Astrocyte of the hippocampus (primary cell): Measurements from ENCODE around the gene DMRTB1.

Experiments used
- DNase-seq: peaks from one replicate; pipeline ENCODE4 v3.0.0; 2011; ENCODE audit warnings: low read depth, low spot score

DMRTB1 gene

DNA sequence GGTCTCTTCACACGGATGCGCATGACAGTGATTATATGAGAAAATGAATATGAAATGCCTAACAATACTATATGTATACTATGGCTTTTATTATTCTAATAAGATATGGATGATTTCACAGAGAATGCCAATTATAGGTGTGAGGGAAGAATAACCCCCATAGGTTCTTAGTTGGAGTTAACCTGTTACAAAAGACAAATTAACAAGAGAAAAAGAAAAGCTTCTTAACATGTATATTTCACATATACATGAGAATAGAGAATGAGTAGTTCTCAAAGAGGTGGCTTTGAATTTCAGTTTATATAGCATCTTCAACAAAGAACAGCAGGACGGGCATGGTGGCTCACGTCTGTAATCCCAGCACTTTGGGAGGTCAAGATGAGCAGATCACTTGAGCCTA, 24.0 kb upstream of the DMRTB1 start:
- DNase-seq: no peak

DNA sequence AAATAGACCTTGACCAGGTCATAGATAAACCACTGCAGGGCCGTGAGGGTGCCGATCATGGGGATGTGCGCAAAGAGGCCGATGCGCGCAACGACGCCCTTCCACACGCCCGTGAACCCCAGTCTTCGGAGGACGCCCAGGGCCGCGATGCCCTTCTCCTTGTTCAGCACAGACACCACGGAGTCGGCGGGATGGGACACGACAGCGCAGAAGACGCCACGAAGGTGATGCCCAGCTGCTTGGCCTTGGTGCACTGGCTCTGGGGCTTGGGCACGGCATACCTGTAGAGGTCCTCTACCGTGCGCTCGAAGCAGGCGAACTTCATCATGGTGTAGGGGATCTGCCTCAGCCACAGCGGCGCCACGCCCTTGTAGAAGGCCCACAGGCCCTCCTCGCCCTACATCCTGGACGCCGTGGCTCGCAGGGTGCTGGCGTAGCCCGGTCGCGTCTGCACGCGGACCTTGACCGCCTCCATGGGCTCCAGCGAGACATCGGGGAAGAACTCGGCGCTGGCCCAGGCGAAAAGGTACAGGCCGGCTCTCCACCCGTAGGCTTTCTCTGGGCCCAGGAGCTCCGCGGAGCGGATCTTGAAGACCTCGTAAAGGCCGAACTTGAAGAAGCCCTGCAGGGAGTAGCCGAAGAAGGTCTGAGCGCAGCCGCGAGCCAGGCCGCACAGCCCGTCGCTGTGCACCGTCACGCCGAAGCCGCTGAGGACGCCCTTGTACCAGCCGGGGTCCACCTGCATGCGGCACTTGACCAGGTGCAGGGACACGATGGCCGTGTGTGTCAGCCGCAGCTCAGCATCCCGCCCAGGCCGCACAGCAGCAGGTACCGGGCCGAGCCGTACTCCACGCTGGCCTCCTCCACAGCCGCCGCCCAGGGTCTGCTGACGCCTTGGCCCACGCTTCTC, 20.5 kb upstream of the DMRTB1 start:
- no peak for DNase-seq

DNA sequence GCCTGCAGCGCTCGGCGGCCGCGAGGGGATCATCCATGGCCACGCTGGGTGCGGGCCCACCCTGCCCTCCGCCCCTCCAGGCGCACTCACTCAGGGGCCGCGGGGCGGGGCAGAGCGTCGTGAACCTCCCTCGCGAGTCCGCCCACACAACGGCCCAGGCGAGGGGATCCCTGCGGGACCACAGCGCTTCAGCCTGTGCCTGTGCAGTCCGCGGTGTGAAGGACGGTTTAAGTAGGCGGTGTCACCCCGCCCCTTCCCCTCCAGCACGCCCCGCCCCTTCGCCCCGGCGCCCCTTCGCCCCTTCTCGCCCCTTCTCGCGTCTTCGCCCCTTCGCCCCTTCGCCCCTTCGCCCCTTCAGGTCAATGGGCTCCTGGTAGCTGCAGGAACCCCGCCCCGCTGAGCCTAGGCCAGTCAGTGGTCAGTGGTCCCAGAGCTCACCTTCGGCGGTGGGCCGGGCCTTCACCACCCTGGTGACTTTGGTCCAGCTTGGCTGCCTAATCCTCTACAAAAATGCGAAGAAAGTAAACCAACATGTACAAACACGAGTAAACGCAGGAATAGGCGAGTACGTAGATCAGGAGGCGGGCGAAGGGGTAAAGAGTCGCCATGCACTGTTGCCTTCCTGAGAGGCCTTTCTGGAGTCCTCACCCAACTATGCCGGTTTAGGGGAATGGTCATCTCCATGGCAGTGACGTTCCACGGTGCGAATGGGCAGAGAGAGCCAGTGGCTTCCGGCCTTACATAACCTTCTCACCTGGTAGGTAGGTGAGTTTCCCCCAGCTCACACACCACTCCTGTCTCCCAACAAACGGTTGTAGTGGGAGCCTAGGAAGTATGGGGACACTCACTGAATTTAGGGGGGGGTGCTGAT, 19.6 kb upstream of the DMRTB1 start:
- DNase-seq: no peak

DNA sequence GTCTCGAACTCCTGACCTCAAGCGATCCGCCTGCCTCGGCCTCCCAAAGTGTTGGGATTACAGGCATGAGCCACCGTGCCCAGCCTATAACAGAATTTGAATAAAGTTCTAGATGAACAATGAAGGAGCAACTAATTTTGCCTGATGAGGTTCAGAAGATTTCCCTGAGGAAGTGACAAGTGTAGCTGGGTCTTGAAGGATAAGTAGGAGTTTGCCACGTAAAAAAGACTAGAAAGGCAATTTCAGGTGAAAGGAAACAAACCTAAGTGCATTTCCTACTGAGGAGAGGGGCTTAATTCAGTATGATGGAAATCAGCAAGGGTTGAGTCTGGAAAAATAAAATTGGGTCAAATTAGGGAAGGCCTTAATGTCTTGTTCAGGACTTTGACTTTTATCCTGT, 18.6 kb upstream of the DMRTB1 start:
- DNase-seq: no peak

DNA sequence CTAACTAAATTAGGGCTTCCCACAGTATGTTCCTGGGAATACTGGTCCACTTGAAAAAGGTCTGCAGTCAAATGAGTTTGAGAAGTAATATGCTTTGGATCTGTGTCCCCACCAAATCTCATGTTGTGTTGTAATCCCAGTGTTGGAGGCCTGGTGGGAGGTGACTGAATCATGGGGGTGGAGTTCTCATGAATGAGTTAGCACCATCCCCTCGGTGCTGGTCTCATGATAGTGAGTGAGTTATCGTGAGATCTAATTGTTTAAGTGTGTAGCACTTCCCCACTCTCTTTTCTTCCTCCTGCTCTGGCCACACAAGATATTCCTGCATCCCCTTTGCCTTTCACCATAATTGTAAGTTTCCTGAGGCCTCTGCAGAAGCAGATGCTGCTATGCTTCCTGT, 16.9 kb upstream of the DMRTB1 start:
- peak; percentile 24 for DNase-seq

DNA sequence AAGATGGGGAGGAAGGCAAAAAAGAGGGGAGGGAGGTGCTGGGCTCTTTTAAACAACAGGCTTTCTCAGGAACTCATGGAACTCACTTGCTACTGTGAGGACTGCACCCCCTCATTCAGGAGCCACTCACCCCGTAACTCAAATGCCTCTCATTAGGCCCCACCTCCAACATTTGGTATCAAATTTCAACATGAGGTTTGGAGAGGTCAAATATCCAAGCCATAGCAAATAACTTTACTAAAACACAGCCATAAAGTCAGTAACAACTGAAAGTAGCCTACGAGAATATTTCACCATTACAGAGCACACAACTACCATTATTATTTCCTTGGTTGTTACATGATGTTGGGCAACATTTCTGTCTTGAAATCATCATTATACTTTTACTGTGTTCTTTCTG, 13.1 kb upstream of the DMRTB1 start:
- DNase-seq: no peak

DNA sequence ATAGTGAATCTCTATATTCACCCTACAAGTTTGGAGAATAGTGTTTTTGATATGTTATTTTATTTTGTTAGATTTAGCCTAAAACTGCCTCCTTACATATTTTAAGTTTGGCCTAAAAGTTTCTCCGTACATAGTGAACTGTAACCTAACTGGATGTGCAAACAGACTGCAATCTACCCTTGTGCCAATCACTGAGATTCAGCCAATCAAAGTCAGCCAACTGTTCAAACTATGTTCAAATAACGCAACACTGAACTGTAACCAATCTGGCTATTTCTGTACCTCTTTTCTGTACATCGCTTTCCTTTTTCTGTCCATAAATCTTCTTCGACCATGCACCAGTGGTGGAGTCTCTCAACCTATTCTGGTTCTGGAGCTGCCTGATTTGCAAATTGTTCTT, 11.8 kb upstream of the DMRTB1 start:
- no peak for DNase-seq

DNA sequence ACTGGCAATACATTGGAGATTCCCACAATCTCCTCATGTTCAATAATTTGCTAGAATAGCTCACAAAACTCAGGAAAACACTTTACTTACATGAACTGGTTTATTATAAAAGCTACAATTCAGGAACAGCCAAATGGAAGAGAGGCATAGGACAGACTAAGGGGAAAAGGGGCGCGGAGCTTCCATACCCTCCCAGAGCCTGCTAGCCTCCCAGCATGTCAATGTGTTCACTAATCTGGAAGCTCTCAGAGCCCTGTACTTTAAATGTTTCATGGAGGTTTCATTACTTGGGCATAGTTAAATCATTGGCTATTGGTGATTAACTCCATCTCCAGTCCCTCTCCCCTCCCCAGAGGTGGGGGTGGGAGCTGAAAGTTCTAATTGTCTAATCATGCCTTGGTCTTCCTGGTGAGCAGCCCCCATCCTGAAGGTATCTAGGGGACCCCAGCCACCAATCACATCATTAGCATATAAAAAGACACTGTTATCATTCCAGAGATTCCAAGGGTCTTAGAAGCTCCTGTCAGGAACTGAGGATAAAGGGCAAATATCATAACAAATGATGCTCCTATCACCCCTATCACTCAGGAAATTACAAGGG, 10.9 kb upstream of the DMRTB1 start:
- DNase-seq: peak; percentile 45

DNA sequence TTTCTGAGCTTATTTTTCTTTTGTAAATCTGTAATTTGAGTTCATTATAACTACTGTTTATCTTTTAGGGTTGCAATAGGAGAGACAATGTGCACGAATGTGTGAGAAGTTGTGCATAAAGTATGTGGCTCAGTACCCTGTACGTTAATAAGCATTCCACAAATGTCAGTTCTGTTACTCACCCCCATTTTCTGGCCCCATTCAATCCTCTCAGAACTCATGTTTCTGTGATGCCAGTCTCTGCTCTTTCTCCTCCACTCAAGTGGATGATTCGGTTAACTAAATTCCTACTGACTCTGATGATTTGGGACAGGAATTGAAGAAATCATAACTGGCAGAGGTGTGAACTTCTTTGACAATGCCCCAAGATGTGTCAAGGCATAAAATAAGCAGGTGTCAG, 10.2 kb upstream of the DMRTB1 start:
- DNase-seq: peak; percentile 92

DNA sequence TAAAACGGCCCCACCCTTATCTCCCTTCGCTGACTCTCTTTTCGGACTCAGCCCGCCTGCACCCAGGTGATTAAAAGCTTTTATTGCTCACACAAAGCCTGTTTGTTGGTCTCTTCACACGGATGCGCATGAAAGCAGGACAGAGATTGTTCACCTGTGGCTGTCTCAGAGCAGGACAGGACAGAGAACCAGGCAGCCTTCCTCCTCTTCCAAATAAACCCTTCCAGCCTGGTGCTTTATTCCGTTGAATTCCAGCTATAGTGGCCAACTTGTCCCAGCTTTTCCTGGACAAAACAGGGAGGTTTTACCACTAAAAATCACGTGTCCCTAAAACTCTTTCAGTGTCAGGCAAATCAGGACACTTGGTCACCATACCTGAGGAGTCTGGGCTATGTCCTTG, 9.5 kb upstream of the DMRTB1 start:
- no peak for DNase-seq

DNA sequence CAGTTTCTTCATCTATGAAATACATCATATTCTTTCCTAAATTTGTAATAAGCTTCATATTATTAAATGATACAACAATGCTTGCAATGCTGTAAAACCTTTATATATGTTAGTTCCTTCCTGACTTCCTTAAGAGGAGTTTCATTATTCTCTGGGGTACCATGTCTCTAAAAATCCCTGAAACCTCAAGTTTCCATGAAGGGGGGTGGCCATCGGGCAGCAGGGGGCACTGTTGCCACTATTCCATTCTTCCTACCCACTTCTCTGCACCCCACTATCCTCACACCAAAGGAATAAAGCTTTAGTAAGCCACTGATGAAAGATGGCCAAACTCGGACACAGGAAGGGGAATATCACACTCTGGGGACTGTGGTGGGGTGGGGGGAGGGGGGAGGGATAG, 9.0 kb upstream of the DMRTB1 start:
- no peak for DNase-seq

DNA sequence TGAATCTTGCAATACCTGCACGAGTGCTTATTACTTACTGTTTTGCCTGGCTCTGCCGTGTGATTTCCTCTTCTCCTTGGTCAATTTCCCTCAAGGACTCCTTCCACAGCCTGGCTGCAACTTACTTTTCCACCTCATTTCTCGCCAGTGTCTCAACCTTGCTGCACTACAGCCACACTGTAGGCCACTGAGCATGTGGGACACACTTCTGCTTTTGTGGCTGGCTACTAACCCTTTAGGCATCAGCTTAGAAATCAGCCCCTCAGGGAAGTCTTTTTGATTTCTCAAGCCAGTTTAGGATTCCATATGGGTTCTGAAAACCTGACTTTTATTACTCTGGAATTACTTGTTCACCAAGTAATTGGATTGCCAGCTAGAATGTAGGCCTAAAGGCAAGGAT, 5.2 kb upstream of the DMRTB1 start:
- no peak for DNase-seq

DNA sequence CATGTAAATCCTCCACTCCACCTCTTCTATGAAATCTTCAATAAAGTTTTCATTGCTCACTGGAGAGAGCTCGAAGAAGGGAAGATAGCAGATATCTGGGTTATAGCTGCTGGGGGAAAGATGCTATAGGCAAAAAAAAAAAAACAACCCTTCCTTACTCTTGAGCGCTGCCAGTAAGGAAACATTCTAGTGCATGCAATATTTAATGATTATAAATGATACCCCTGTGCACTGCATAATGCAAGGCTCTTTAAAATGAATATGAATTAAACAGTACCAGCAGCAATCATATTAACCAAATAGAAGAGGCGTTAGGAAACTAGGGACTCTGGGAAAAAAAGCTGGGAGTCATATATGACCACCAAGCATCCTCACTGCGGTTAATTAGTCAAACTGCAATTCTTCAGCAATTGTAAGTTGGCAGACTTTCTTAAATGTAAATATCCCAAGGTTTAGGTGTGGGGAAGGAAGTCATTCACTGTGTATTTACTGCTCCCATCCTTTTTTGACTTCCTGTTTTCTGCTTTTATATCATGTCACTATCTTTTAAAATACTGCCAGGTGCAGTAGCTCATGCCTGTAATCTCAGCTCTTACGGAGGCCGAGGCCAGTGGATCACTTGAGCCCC, 3.7 kb upstream of the DMRTB1 start:
- DNase-seq: no peak

DNA sequence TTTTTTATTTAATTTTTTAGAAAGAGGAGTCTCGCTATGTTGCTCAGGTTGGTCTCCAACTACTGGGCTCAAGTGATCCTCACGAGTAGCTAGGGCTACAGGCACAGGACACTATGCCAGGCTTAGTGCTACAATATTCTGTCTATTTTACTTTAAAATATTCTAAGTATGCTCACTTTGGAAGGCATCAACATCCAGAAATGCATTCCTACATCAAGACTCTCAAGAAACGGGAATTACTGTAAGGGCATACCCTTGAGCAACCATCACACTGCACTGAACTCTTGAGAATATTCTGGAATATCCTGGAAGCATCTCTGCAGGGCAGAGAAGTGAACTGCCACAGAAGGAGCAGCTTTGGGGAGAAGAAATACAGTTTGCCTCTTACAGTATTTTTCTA, 565 bp upstream of the DMRTB1 start:
- no peak for DNase-seq

DNA sequence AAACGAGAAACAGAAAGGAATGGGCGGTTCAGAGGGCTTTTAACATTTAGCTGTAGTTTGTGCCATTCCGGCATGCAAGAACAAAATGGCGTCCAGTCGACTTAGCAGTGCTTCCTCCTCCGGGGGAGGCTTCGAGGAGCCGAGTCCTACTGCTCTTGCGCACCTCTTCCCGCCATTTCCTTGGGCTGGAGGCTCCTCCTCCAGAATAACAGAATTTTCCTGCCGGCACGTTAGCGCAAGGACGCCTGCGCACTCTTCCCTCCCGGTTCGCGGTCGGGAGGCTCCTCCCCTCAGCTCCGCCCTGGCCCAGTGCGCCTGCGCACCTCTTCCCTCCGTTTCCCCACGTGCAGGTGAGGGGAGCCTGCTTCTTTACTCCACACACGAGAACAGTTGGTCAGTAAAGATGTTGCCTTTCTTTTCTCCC, 1.0 kb downstream of the DMRTB1 start:
- no peak for DNase-seq

DNA sequence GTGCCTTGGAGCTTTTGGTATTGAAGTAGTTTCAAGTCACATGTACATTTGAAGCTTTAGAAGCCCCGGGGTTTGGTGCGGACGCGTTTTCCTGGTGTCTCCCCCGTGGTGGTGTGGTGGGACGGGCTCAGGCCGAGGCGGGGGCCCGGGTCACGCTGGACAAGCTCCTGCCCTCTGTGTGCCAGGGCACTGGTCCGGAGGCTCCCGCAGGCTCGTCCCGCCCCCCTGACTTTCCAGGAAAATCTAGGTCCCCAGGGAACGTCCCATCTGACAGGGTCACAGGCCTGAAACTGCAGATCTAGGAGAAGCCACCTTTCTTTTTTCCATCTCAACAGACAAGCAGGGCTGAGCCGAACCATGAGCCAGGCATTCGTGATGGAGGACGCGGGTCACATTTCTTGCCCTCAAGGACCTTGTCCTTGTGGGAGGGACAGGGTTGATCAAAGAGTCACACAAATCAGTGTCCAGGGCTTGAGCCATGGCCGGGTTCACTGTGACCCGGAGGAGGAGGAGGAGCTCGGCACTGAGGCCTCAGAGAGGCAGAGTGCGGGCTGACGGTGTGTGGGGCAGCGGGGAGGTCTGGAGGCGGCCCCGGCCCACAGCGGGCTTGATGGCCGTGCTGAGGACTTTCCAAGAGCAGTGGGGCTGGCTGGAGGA, 1.6 kb downstream of the DMRTB1 start:
- no peak for DNase-seq

DNA sequence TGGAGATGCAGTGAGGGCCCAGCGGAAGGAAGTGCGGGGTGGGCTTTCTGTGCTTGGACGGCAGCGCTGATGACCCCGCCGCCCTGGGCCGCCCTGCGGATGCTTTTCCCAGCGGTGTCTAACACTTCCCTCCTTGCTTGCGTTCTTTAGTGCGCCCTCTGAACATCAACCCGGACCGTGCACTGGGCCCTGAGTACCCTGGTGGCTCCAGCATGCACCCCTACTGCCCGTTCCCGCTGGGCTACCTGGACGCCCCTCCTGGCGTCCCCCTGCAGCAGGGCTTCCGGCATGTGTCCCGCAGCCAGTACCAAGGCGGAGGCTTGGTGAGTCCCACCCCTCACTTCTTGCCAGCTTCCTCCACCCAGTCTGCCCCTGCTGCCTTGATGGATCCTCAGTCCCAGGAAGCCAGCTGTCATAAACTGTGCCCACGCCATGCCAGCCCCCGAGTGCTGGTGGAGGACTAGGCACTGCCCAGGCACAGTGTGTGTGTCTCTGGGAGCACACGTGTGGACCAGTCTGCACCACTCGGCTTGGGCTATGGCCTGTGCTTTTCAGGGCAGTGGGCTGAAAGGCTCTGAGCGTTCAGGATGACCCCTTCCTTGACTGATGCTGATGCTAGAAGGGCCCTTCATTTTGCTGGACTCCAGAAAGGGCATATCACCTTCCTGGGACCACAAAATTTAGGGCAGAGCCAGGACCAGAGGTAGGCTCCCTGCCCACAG, 2.3 kb downstream of the DMRTB1 start:
- no peak for DNase-seq

DNA sequence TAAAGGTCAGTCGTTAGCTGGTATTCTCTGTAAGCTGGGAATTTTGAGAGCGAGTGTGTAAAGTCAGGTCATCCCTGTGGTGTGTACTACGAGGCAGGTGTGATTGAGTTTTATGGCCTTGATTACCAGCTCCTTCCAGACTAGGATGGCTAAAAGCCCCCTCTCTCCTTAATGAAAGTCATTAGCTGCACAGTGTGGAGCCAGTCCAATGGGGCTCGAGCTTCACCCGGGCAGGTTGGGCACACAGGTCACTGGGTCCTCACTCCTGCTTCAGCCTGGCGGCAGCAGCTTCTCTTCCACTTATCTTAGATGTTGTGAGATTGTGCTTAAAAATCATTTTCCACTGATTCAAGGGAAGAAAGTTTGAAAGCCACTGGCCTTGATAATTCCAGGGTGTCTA, 3.0 kb downstream of the DMRTB1 start:
- no peak for DNase-seq

DNA sequence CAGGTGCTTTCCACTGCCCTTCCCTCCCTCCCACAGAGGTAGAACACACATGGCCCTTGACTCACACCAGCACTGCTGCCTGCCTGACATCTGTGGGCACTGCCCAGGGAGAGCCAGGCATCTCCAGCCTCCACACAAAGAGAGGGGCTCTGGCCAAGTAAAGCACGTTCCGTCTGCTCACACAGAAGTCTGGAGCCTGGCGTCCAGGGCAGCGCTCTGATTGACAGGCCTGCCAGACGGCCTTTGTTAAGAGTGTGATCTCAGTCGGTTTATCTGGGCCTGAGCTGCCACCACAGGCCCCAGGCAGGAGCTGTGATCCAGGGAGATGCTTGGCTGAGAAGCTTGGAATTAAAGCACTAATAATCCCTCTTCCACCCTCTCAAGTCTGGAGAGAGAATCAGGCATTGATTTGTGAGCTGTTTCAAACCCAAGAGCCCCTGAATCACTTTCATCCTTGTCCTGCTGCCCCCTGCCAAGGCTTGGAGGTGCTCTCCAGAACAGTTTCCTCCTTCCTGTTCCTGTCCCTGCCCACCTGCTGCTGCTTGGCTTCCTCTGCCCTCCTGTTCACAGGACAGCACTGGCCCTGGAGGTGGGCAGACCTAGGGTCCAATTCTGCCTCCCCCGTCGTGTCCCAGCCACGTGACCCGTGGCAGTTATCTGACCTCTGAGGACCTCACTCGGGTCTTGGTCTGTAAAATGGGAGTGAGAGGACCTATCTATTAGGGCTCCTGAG, 3.7 kb downstream of the DMRTB1 start:
- DNase-seq: peak; percentile 87
